Astrocyte (in vitro differentiated cells and primary cell): ENCODE measurements around the gene XYLT1. TPM values are rescaled to one million over a fixed set of nuclear protein-coding genes. Genes with fewer than 3 reads are reported as not detected.

ENCODE experiments used
- DNase-seq: peaks from one replicate; pipeline ENCODE4 v3.0.0-alpha.2; 2010; ENCODE audit warnings: low read depth
- FAIRE-seq: peaks from 2 replicates; lab custom pipeline; 2011; peaks lifted over from hg19 to GRCh38; lab: Jason Lieb, UNC
- H2AFZ ChIP-seq: 2 replicates; pipeline ENCODE4 v1.6.0; 2012; ENCODE audit warnings: low read depth, low read length, inconsistent platforms
- H3K27ac ChIP-seq: 2 replicates; pipeline ENCODE4 v1.5.1; 2011; ENCODE audit warnings: low read depth, low read length, inconsistent platforms
- H3K27me3 ChIP-seq: 2 replicates; pipeline ENCODE4 v1.6.0; 2011; ENCODE audit warnings: low read length, inconsistent platforms; ENCODE audit not compliant: insufficient read depth
- H3K36me3 ChIP-seq: 2 replicates; pipeline ENCODE4 v1.5.1; 2011; ENCODE audit warnings: low read length, inconsistent platforms; ENCODE audit not compliant: insufficient read depth
- H3K4me1 ChIP-seq: 2 replicates; pipeline ENCODE4 v1.5.1; 2011; ENCODE audit warnings: low read length, inconsistent platforms; ENCODE audit not compliant: insufficient read depth
- H3K4me2 ChIP-seq: 2 replicates; pipeline ENCODE4 v1.6.0; 2012; ENCODE audit warnings: low read length, inconsistent platforms
- H3K4me3 ChIP-seq: 2 replicates; pipeline ENCODE4 v1.5.1; 2011; ENCODE audit warnings: low read depth, mild to moderate bottlenecking, low read length, inconsistent platforms; ENCODE audit not compliant: insufficient read depth
- H3K79me2 ChIP-seq: 2 replicates; pipeline ENCODE4 v1.6.0; 2012; ENCODE audit warnings: mild to moderate bottlenecking, low read length, inconsistent platforms; ENCODE audit not compliant: insufficient read depth
- H3K9ac ChIP-seq: 2 replicates; pipeline ENCODE4 v1.6.0; 2012; ENCODE audit warnings: mild to moderate bottlenecking, low read length, inconsistent platforms
- H3K9me3 ChIP-seq: 2 replicates; pipeline ENCODE4 v1.5.1; 2012; ENCODE audit warnings: low read depth, mild to moderate bottlenecking, low read length, inconsistent platforms; ENCODE audit not compliant: insufficient read depth
- H4K20me1 ChIP-seq: 2 replicates; pipeline ENCODE4 v1.6.0; 2012; ENCODE audit warnings: low read length, inconsistent platforms; ENCODE audit not compliant: insufficient read depth
- H3K27ac Mint-ChIP-seq: one replicate; pipeline ENCODE4 v1.8.0; 2021; ENCODE audit warnings: mild to moderate bottlenecking, mixed read lengths; ENCODE audit not compliant: unreplicated experiment
- H3K27me3 Mint-ChIP-seq: one replicate; pipeline ENCODE4 v1.8.0; 2021; ENCODE audit warnings: low read depth, mixed read lengths; ENCODE audit not compliant: unreplicated experiment
- H3K36me3 Mint-ChIP-seq: one replicate; pipeline ENCODE4 v1.8.0; 2021; ENCODE audit warnings: low read depth, mixed read lengths; ENCODE audit not compliant: unreplicated experiment
- H3K4me1 Mint-ChIP-seq: one replicate; pipeline ENCODE4 v1.8.0; 2021; ENCODE audit warnings: low read depth, mixed read lengths; ENCODE audit not compliant: unreplicated experiment
- H3K4me3 Mint-ChIP-seq: one replicate; pipeline ENCODE4 v1.8.0; 2021; ENCODE audit warnings: mild to moderate bottlenecking, moderate library complexity, mixed read lengths; ENCODE audit not compliant: unreplicated experiment
- H3K9me3 Mint-ChIP-seq: one replicate; pipeline ENCODE4 v1.8.0; 2021; ENCODE audit warnings: mild to moderate bottlenecking, mixed read lengths; ENCODE audit not compliant: unreplicated experiment
- CTCF ChIP-seq: IDR thresholded peaks from 2 replicates; pipeline ENCODE4 v1.5.1; 2011; ENCODE audit warnings: low read depth, mild to moderate bottlenecking, inconsistent platforms, low read length, moderate library complexity; ENCODE audit not compliant: insufficient read depth
- EZH2 ChIP-seq: IDR thresholded peaks from 2 replicates; pipeline ENCODE4 v1.6.1; 2012; ENCODE audit warnings: mild to moderate bottlenecking, low read length, inconsistent platforms; ENCODE audit not compliant: insufficient read depth
- total RNA-seq: library from RNA; stranded (reverse); gene quantifications from 2 replicates; pipeline ENCODE4 v1.2.1, GENCODE V29; 2021

The XYLT1 gene
- total RNA-seq, 1 donor from 2014 or later: 22.9 TPM

GRCh38 chr16:17204206-17204605 lies 266.6 kb downstream of the XYLT1 start:
- no peak overlapping the region for H3K4me3 Mint-ChIP-seq
- H2AFZ ChIP-seq: no peak overlapping the region
- peaks cover 2% of the 10 kb centered on the region for H3K36me3 ChIP-seq
- FAIRE-seq: no peak
- H3K9me3 ChIP-seq: no peaks in the 10 kb centered on the region
- H3K79me2 ChIP-seq: peaks cover 5% of the 10 kb centered on the region
- H3K27ac Mint-ChIP-seq: no peak overlapping the region
- peaks cover 73% of the 10 kb centered on the region for H4K20me1 ChIP-seq
- no peak overlapping the region for H3K9ac ChIP-seq
- H3K27me3 Mint-ChIP-seq: peaks cover 3% of the 10 kb centered on the region
- TF ChIP-seq EZH2 (no peak), CTCF (no peak)
- H3K4me1 ChIP-seq: no peaks in the 10 kb centered on the region
- peaks cover 2% of the 10 kb centered on the region for H3K4me1 Mint-ChIP-seq
- peaks cover 8% of the 10 kb centered on the region for H3K36me3 Mint-ChIP-seq
- no peak overlapping the region for H3K4me3 ChIP-seq
- no peaks in the 10 kb centered on the region for H3K27me3 ChIP-seq
- no peak for DNase-seq
- no peak overlapping the region for H3K27ac ChIP-seq
- no peak overlapping the region for H3K4me2 ChIP-seq
- H3K9me3 Mint-ChIP-seq: no peaks in the 10 kb centered on the region

GRCh38 chr16:17203424-17203823 lies 267.3 kb downstream of the XYLT1 start:
- no peak for TF ChIP-seq EZH2
- no peak for TF ChIP-seq CTCF
- peaks cover 5% of the 10 kb centered on the region for H3K79me2 ChIP-seq
- FAIRE-seq (no peak), DNase-seq (no peak)
- no peaks in the 10 kb centered on the region for H3K27me3 ChIP-seq
- H3K9me3 Mint-ChIP-seq: no peaks in the 10 kb centered on the region
- no peak overlapping the region for H3K4me3 ChIP-seq
- no peak overlapping the region for H3K9ac ChIP-seq
- H3K36me3 ChIP-seq: peaks cover 4% of the 10 kb centered on the region
- H3K27ac Mint-ChIP-seq: no peak overlapping the region
- peaks cover 3% of the 10 kb centered on the region for H3K27me3 Mint-ChIP-seq
- H2AFZ ChIP-seq: no peak overlapping the region
- H4K20me1 ChIP-seq: peaks cover 76% of the 10 kb centered on the region
- H3K4me1 Mint-ChIP-seq: peaks cover 2% of the 10 kb centered on the region
- H3K9me3 ChIP-seq: no peaks in the 10 kb centered on the region
- H3K36me3 Mint-ChIP-seq: peaks cover 8% of the 10 kb centered on the region
- no peaks in the 10 kb centered on the region for H3K4me1 ChIP-seq
- no peak overlapping the region for H3K27ac ChIP-seq
- no peak overlapping the region for H3K4me2 ChIP-seq
- no peak overlapping the region for H3K4me3 Mint-ChIP-seq

GRCh38 chr16:17199135-17199534 lies 271.6 kb downstream of the XYLT1 start:
- Mint-ChIP-seq H3K36me3 (peaks cover 8% of the 10 kb centered on the region), H3K27ac (no peak overlapping the region), H3K4me3 (no peak overlapping the region), H3K4me1 (no peaks in the 10 kb centered on the region), H3K9me3 (no peaks in the 10 kb centered on the region), H3K27me3 (no peaks in the 10 kb centered on the region)
- FAIRE-seq (no peak), DNase-seq (no peak)
- H3K36me3 ChIP-seq: peaks cover 6% of the 10 kb centered on the region
- H4K20me1 ChIP-seq: peaks cover 57% of the 10 kb centered on the region
- no peak overlapping the region for H3K27ac ChIP-seq
- H3K27me3 ChIP-seq: no peaks in the 10 kb centered on the region
- H3K9ac ChIP-seq: no peak overlapping the region
- H3K4me2 ChIP-seq: no peak overlapping the region
- H3K4me1 ChIP-seq: no peaks in the 10 kb centered on the region
- no peaks in the 10 kb centered on the region for H3K79me2 ChIP-seq
- H3K9me3 ChIP-seq: no peaks in the 10 kb centered on the region
- no peak for TF ChIP-seq CTCF
- TF ChIP-seq EZH2: no peak
- H2AFZ ChIP-seq: no peak overlapping the region
- no peak overlapping the region for H3K4me3 ChIP-seq
